Stomach (tissue), 9 donors: Measurements from ENCODE around the gene NKAIN2. TPM values are rescaled to one million over a fixed set of nuclear protein-coding genes. Genes with fewer than 3 reads are reported as not detected.

Experiments
- DNase-seq, 2 donors: peaks; one replicate each; pipeline versions ENCODE4 v3.0.0 to v3.0.0-alpha.2; 2013 to 2019
- H3K27ac ChIP-seq, 5 donors: fragments of 200-600 bp in 4 of 5; sonication (generic) in 4 of 5; one replicate each; pipeline ENCODE4 v1.5.1; 2013 to 2019; ENCODE audit warnings: mild to moderate bottlenecking in 1 of 5, moderate library complexity in 1 of 5
- H3K27me3 ChIP-seq, 3 donors: fragments of 200-600 bp; sonication (generic); one replicate each; pipeline ENCODE4 v1.5.1; 2017 to 2019; ENCODE audit warnings: mixed run types in 1 of 3
- H3K36me3 ChIP-seq, 4 donors: fragments of 200-600 bp; sonication (generic); 1 replicate in 3 of 4; 2 replicates in 1 of 4; pipeline ENCODE4 v1.5.1; 2016 to 2019
- H3K4me1 ChIP-seq, 4 donors: fragments of 200-600 bp; sonication (generic); one replicate each; pipeline ENCODE4 v1.5.1; 2016 to 2019
- H3K4me3 ChIP-seq, 4 donors: fragments of 200-600 bp; sonication (generic) in 3 of 4; one replicate each; pipeline ENCODE4 v1.5.1; 2016 to 2019; ENCODE audit warnings: mild to moderate bottlenecking in 1 of 4
- H3K9me3 ChIP-seq, 4 donors: fragments of 200-600 bp; sonication (generic); one replicate each; pipeline ENCODE4 v1.5.1; 2016 to 2019
- EP300 ChIP-seq: sonication (generic); formaldehyde crosslinking; IDR thresholded peaks from one replicate; pipeline ENCODE4 v1.6.1; 2017; ENCODE audit warnings: antibody characterized with exemption
- POLR2A ChIP-seq, 4 donors: fragments of 450-650 bp; IDR thresholded peaks; one replicate each; pipeline ENCODE4 v1.6.1; 2016; ENCODE audit warnings: antibody characterized with exemption in 4 of 4, control low read depth in 2 of 4, mild to moderate bottlenecking in 1 of 4, moderate library complexity in 1 of 4
- POLR2AphosphoS5 ChIP-seq, 3 donors: sonication (generic); formaldehyde crosslinking; IDR thresholded peaks; one replicate each; pipeline ENCODE4 v1.6.1; 2016; ENCODE audit warnings: antibody characterized with exemption in 3 of 3
- WGBS, 5 donors: extraction: QIAGEN DNeasy Blood & Tissue Kit in 3 of 5; methylation state at CpG; one replicate each; pipeline versions ENCODE4 v1.1.5 to v1.1.7; 2013 to 2018; 5-methylcytosine and 5-hydroxymethylcytosine counted together
- intact Hi-C: fragments of 100-400 bp; cut with DNase I; formaldehyde crosslinking; loops from one replicate; pipeline ENCODE4 v1.15.1; 2023; ENCODE audit warnings: low total_unique reads
- polyA plus RNA-seq, 3 donors: library from polyadenylated mRNA; stranded (reverse); fragments of 200-250 nt; gene quantifications; one replicate each; pipeline ENCODE4 v1.2.3, GENCODE V29; 2013
- total RNA-seq, 5 donors: library from RNA; depleted of rRNA; stranded (reverse); fragments of >200 nt; gene quantifications; one replicate each; pipeline versions ENCODE4 v1.1.0 to v1.2.3, GENCODE V29; 2014 to 2016
- TF ChIP-seq, protein P1 (sequence below), 7 experiments: fragments of 450-650 bp in 4 of 7; fragments of 200-600 bp in 3 of 7; sonication (generic) in 3 of 7; IDR thresholded peaks; one replicate each; pipeline ENCODE4 v1.5.1; 2016 to 2019; ENCODE audit warnings: antibody characterized with exemption in 7 of 7, control low read depth in 2 of 7, mild to moderate bottlenecking in 1 of 7
- donor health status: healthy with polysubstance abuse.
- donor health status: Bipolar disorder and iron deficiency.
- donor health status: healthy.

Gene NKAIN2
- total and polyA plus RNA-seq, 8 donors, result 0.13 to 9.6 (median 1.5) TPM; not detected in 5

DNA sequence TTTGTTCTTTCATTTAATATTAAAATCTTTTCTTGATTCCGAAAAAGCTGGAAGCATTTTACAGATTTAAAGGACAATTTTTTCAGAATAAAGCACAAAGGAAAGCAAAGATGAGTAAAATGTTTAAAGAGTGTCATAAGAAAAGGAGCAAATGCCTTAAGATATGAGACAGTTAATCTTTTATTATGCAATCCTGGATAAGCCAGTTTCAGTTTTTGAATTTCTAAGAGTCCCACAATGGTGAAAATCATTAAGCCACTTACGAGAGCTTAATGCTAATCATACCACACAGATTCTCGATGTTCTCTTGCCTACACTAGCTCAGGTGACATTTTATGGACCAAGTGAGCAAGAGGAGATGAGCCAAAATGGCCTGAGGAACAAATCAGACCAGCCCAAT is 1054.9 kb downstream of the NKAIN2 start:
- Histone ChIP-seq H3K9me3 (no peaks in the 10 kb centered on the region), H3K27me3 (no peaks in the 10 kb centered on the region), H3K27ac (no peak overlapping the region), H3K4me1 (no peaks in the 10 kb centered on the region), H3K36me3 (no peaks in the 10 kb centered on the region), H3K4me3 (no peak overlapping the region)
- DNase-seq, result no peak
- WGBS, 5 donors, result 60 to 81% (median 73%) methylated on average over 3 of the region's 3 CpGs
- no peak for TF ChIP-seq POLR2AphosphoS5 (IDR thresholded peaks at IDR 0.05)
- intact Hi-C loops, result no loop called here

DNA sequence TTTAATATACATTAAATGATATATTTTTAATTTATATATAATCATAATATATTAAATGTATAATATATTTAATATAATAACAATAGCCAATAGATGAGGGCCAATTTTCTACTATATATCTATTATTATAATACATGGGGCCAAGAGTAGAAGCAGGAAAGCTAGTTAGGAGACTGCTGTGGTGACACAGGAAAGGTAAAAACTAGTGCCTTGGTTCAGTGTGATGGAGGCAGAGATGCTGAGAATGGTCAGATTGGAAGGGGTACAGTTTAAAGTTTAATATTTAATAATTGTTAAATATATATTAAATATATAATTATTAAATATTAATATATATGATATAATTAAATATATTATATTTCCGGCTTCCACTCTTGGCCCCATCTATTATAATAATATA is 1055.7 kb downstream of the NKAIN2 start:
- intact Hi-C loops, result no loop called here

DNA sequence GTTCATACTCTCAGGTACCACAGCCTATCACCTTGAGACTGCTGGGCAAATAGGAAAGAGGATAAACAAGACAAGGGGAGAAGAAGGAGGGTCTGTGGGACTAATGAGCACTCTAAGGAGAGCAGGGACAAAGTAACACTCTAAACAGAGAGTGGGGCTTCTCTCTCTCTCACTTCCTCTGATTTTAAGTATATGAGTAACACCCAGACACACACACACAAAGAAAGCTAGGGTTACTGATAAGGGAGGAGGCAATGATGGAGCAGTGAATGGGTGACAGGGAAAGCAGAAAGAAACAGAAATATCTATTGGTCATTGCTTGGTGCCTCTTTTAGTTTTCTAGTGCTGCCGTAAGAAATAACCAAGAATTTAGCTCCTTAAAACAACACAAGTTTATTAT is 1062.4 kb downstream of the NKAIN2 start:
- no peak overlapping the region for H3K27ac ChIP-seq
- intact Hi-C loops, result no loop called here
- DNase-seq, result no peak
- no peaks in the 10 kb centered on the region for H3K9me3 ChIP-seq
- TF ChIP-seq EP300 (no peak), POLR2A (IDR thresholded peaks at IDR 0.05) (no peak), POLR2AphosphoS5 (IDR thresholded peaks at IDR 0.05) (no peak)
- TF ChIP-seq, protein P1, sequence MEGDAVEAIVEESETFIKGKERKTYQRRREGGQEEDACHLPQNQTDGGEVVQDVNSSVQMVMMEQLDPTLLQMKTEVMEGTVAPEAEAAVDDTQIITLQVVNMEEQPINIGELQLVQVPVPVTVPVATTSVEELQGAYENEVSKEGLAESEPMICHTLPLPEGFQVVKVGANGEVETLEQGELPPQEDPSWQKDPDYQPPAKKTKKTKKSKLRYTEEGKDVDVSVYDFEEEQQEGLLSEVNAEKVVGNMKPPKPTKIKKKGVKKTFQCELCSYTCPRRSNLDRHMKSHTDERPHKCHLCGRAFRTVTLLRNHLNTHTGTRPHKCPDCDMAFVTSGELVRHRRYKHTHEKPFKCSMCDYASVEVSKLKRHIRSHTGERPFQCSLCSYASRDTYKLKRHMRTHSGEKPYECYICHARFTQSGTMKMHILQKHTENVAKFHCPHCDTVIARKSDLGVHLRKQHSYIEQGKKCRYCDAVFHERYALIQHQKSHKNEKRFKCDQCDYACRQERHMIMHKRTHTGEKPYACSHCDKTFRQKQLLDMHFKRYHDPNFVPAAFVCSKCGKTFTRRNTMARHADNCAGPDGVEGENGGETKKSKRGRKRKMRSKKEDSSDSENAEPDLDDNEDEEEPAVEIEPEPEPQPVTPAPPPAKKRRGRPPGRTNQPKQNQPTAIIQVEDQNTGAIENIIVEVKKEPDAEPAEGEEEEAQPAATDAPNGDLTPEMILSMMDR (IDR thresholded peaks at IDR 0.05), result no peak
- no peaks in the 10 kb centered on the region for H3K27me3 ChIP-seq
- H3K4me3 ChIP-seq, result no peak overlapping the region
- no peaks in the 10 kb centered on the region for H3K4me1 ChIP-seq
- H3K36me3 ChIP-seq, result no peaks in the 10 kb centered on the region
- WGBS, 5 donors, result 79 to 90% (median 88%) methylated on average over 1 of the region's 1 CpG

More for the DNA sequence above, 1055.7 kb downstream of the NKAIN2 start:
- Histone ChIP-seq H3K4me1 (no peaks in the 10 kb centered on the region), H3K27me3 (no peaks in the 10 kb centered on the region), H3K27ac (no peak overlapping the region), H3K4me3 (no peak overlapping the region), H3K9me3 (no peaks in the 10 kb centered on the region), H3K36me3 (no peaks in the 10 kb centered on the region)
- no peak for TF ChIP-seq POLR2A (IDR thresholded peaks at IDR 0.05)
- WGBS, 5 donors, result 92 to 97% (median 94%) methylated on average over 1 of the region's 1 CpG
- no peak for DNase-seq

DNA sequence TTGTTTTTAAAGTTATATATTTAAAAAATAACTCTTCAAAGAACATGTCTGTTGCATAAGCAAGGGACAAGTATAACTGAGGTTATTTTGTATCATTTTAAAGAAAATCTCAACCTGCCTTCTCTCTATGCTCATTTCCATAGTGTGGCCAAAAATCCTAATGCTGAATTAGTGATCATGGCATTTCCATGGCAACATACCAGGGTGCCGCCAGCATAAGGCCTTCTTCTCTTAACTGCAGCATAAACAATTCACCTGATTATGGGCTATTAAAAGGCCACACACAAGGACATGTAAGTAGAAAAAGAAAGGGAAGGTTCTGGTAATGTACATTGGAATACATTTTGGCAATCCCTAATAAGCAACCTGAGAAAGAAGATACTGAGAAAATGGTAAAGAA is 1063.5 kb downstream of the NKAIN2 start:
- no peak overlapping the region for H3K27ac ChIP-seq
- H3K4me1 ChIP-seq, result no peaks in the 10 kb centered on the region
- no peaks in the 10 kb centered on the region for H3K9me3 ChIP-seq
- no peak for TF ChIP-seq POLR2AphosphoS5 (IDR thresholded peaks at IDR 0.05)
- TF ChIP-seq, protein P1 (IDR thresholded peaks at IDR 0.05), result no peak
- no peak for TF ChIP-seq EP300
- TF ChIP-seq POLR2A (IDR thresholded peaks at IDR 0.05), result no peak
- DNase-seq, result no peak
- H3K4me3 ChIP-seq, result no peak overlapping the region
- H3K36me3 ChIP-seq, result no peaks in the 10 kb centered on the region
- H3K27me3 ChIP-seq, result no peaks in the 10 kb centered on the region
- intact Hi-C loops, result no loop called here
- 0 to 91% (median 42%) methylated on average over 1 of the region's 1 CpG for WGBS, 5 donors

DNA sequence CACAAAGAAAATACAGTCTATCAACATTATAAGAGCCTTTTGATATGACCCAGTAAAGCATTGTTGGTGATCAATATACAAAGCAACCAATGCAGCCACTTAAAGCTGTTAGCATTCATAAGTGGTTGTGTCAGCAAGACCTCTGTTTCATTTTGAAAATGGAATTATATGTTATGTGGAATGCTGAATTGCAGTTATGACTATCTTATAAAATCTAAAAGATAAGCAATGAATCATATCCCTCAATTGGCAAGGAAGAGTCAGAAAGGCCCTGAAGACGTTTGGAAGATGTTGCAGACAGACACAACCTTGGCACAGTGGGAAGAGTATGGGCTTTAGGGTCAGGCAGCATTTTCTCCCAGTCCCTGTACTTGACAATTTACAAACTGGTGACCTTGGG is 1064.8 kb downstream of the NKAIN2 start:
- intact Hi-C loops, result no loop called here
- no peaks in the 10 kb centered on the region for H3K4me1 ChIP-seq
- TF ChIP-seq, protein P1 (IDR thresholded peaks at IDR 0.05), result no peak
- TF ChIP-seq EP300 (no peak), POLR2A (IDR thresholded peaks at IDR 0.05) (no peak), POLR2AphosphoS5 (IDR thresholded peaks at IDR 0.05) (no peak)
- no peak overlapping the region for H3K27ac ChIP-seq
- DNase-seq, result no peak
- no peaks in the 10 kb centered on the region for H3K27me3 ChIP-seq
- no peak overlapping the region for H3K4me3 ChIP-seq
- H3K9me3 ChIP-seq, result no peaks in the 10 kb centered on the region
- H3K36me3 ChIP-seq, result no peaks in the 10 kb centered on the region
- WGBS, 5 donors, result 14 to 33% (median 21%) methylated on average over 1 of the region's 1 CpG
